Kidney (tissue), 14 donors: Measurements from ENCODE around the gene NR0B2. TPM values are rescaled to one million over a fixed set of nuclear protein-coding genes. Genes with fewer than 3 reads are reported as not detected.

Source experiments
- DNase-seq, 5 donors: peaks; one replicate each; pipeline ENCODE4 v3.0.0-alpha.2; 2013 to 2020
- FAIRE-seq: peaks from 2 replicates; lab custom pipeline; 2012; peaks lifted over from hg19 to GRCh38; lab: Jason Lieb, UNC
- H3K27ac ChIP-seq, 2 donors: one replicate each; pipeline ENCODE4 v1.7.0; 2013; ENCODE audit warnings: low read depth in 2 of 2, low read length in 2 of 2, inconsistent platforms in 1 of 2
- H3K27me3 ChIP-seq: one replicate; pipeline ENCODE4 v1.7.1; 2013; ENCODE audit warnings: low read length, inconsistent platforms; ENCODE audit not compliant: control insufficient read depth, insufficient read depth
- H3K36me3 ChIP-seq, 3 donors: one replicate each; pipeline versions ENCODE4 v1.7.0 to v1.7.1; 2013; ENCODE audit warnings: low read length in 3 of 3, control low read depth in 1 of 3, inconsistent platforms in 1 of 3; ENCODE audit not compliant: insufficient read depth in 3 of 3, control insufficient read depth in 2 of 3
- H3K4me1 ChIP-seq, 3 donors: one replicate each; pipeline versions ENCODE4 v1.7.0 to v1.7.1; 2013; ENCODE audit warnings: low read length in 3 of 3, inconsistent platforms in 1 of 3, low read depth in 1 of 3; ENCODE audit not compliant: control insufficient read depth in 2 of 3, insufficient read depth in 2 of 3
- H3K4me3 ChIP-seq, 3 donors: one replicate each; pipeline versions ENCODE4 v1.7.0 to v1.8.1; 2013; ENCODE audit warnings: low read length in 3 of 3, control low read depth in 1 of 3, inconsistent platforms in 1 of 3
- H3K9ac ChIP-seq, 3 donors: one replicate each; pipeline versions ENCODE4 v1.7.0 to v1.7.1; 2013; ENCODE audit warnings: low read length in 3 of 3, control low read depth in 1 of 3, inconsistent platforms in 1 of 3
- H3K9me3 ChIP-seq, 3 donors: one replicate each; pipeline versions ENCODE4 v1.7.0 to v1.7.1; 2013; ENCODE audit warnings: low read length in 3 of 3, control low read depth in 1 of 3, inconsistent platforms in 1 of 3; ENCODE audit not compliant: control insufficient read depth in 2 of 3, insufficient read depth in 1 of 3
- CTCF ChIP-seq: IDR thresholded peaks from 3 replicates; pipeline ENCODE4 v1.5.1; 2012; ENCODE audit warnings: mild to moderate bottlenecking, moderate library complexity, borderline replicate concordance; ENCODE audit not compliant: insufficient read depth; ENCODE audit errors: extremely low read depth
- intact Hi-C: fragments of 100-400 bp; cut with DNase I; formaldehyde crosslinking; loops from one replicate; pipeline ENCODE4 v1.11.1; 2022
- polyA plus RNA-seq: library from polyadenylated mRNA; stranded (reverse); fragments of 350-450 nt; fragmentation: Illumina TruSeq; extraction: RNeasy Lipid Tissue Mini Kit (QIAGEN cat#74804); gene quantifications from one replicate; pipeline ENCODE4 v1.2.3, GENCODE V29; 2014; ENCODE audit warnings: low read depth, low replicate concordance; ENCODE audit not compliant: insufficient read depth
- total RNA-seq: library from RNA; stranded (reverse); fragmentation: NEBNext Ultra II Directional; extraction: Animal tissue kit (Norgen Biotek cat#: 25700); gene quantifications from one replicate; pipeline ENCODE4 v1.2.1, GENCODE V29; 2021
- donor health status: control.
- donor health status: control.
- donor health status: control.
- donor health status: control.
- donor health status: control.
- donor health status: DM: yes; HTN: yes; CAD: no.
- donor health status: Normal renal cell carcinoma (clear cell type).

Gene NR0B2
- total and polyA plus RNA-seq, 2 donors from 2014 or later, result 0.79 to 16.5 TPM

DNA sequence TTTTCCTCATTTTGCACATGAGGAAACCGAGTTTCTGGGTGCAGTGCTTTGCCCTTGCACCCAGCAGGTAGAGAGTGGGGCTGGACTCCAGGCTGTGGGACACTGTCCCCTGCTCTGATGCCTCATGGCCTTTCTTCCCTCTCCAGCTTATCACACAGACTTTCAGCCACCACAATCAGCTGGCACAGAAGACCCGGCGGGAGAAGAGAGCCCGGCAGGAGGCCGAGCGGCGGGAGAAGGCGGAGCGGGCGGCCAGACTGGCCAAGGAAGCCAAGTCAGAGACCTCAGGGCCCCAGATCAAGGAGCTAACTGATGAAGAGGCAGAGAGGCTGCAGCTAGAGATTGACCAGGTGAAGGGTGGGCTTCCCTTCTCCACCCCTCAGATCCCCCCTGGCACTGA is 27.5 kb upstream of the NR0B2 start:
- Histone ChIP-seq H3K9me3 (no peaks in the 10 kb centered on the region), H3K27me3 (no peaks in the 10 kb centered on the region), H3K4me3 (no peak overlapping the region), H3K9ac (no peak overlapping the region), H3K36me3 (peaks cover 4 to 33% (median 28%) of the 10 kb centered on the region in 3 donors), H3K27ac (no peak overlapping the region), H3K4me1 (peaks cover 0 to 10% (median 7%) of the 10 kb centered on the region in 3 donors)
- DNase-seq (no peak), FAIRE-seq (no peak)
- intact Hi-C loops, result no loop called here
- no peak for TF ChIP-seq CTCF

- Histone ChIP-seq H3K9ac (no peak overlapping the region), H3K36me3 (peaks cover 4 to 23% (median 16%) of the 10 kb centered on the region in 3 donors), H3K4me3 (no peak overlapping the region), H3K4me1 (peaks cover 0 to 7% (median 2%) of the 10 kb centered on the region in 3 donors), H3K27me3 (no peaks in the 10 kb centered on the region), H3K9me3 (no peaks in the 10 kb centered on the region), H3K27ac (no peak overlapping the region)
- intact Hi-C loops, result no loop called here
- FAIRE-seq, result no peak
- no peak for DNase-seq
- no peak for TF ChIP-seq CTCF
These were observed 24.9 kb upstream of the NR0B2 start for GRCh38 chr1:26938659-26939025.

- H3K4me1 ChIP-seq, result peaks cover 0 to 7% (median 2%) of the 10 kb centered on the region in 3 donors
- no peak for TF ChIP-seq CTCF
- H3K36me3 ChIP-seq, result peaks cover 3 to 18% (median 12%) of the 10 kb centered on the region in 3 donors
- no peak overlapping the region for H3K9ac ChIP-seq
- FAIRE-seq, result no peak
- no peaks in the 10 kb centered on the region for H3K9me3 ChIP-seq
- no peaks in the 10 kb centered on the region for H3K27me3 ChIP-seq
- DNase-seq, result no peak
- intact Hi-C loops, result no loop called here
- no peak overlapping the region for H3K4me3 ChIP-seq
- H3K27ac ChIP-seq, result no peak overlapping the region
These were observed 24.4 kb upstream of the NR0B2 start for GRCh38 chr1:26938004-26938658.
